H54 (cell line): Measurements from ENCODE around the gene KTI12.

ENCODE experiments used
- DNase-seq: peaks from one replicate; pipeline ENCODE4 v3.0.0; 2011; ENCODE audit warnings: low spot score, mixed read lengths; ENCODE audit not compliant: insufficient read length
- FAIRE-seq: peaks from 3 replicates; lab custom pipeline; 2011; peaks lifted over from hg19 to GRCh38; lab: Jason Lieb, UNC
- POLR2A ChIP-seq: IDR thresholded peaks from 2 replicates; pipeline ENCODE4 v1.6.1; 2011; ENCODE audit warnings: low read depth, mild to moderate bottlenecking, low read length

Gene KTI12

GRCh38 chr1:51986718-51987117, 46.9 kb downstream of the KTI12 start:
- no peak for TF ChIP-seq POLR2A
- FAIRE-seq (no peak), DNase-seq (no peak)

GRCh38 chr1:51982161-51982560, 51.4 kb downstream of the KTI12 start:
- no peak for TF ChIP-seq POLR2A
- no peak for DNase-seq
- FAIRE-seq = no peak
